ENCODE data around the gene CYB561D1. TPM values are rescaled to one million over a fixed set of nuclear protein-coding genes. Genes with fewer than 3 reads are reported as not detected.
A peak's percentile ranks its signal among the peaks of the same experiment; 100 is the strongest.

Gene CYB561D1
- total RNA-seq, 1 donor from 2014 or later: 5.3 TPM

- ATAC-seq (ENCODE audit: poor library complexity) (peak; percentile 71), DNase-seq (no peak)
- intact Hi-C loops (cut with DNase I): loop anchor here (10.0 kb wide), 1 partner anchor 76 kb away; no protein-coding TSS in a partner anchor
Observed at GRCh38 chr1:109521002-109521951, 27.4 kb downstream of the CYB561D1 start.

- no peak for ATAC-seq (ENCODE audit: poor library complexity)
- DNase-seq: no peak
- intact Hi-C loops (cut with DNase I): loop anchor here (10.0 kb wide), 1 partner anchor 77 kb away; no protein-coding TSS in a partner anchor
Observed at GRCh38 chr1:109522026-109522425, 28.1 kb downstream of the CYB561D1 start.

GRCh38 chr1:109523706-109524105, 29.8 kb downstream of the CYB561D1 start:
- intact Hi-C loops (cut with DNase I): loop anchor here (10.0 kb wide), 1 partner anchor 79 kb away; no protein-coding TSS in a partner anchor
- ATAC-seq (ENCODE audit: poor library complexity) (no peak), DNase-seq (no peak)

DNA sequence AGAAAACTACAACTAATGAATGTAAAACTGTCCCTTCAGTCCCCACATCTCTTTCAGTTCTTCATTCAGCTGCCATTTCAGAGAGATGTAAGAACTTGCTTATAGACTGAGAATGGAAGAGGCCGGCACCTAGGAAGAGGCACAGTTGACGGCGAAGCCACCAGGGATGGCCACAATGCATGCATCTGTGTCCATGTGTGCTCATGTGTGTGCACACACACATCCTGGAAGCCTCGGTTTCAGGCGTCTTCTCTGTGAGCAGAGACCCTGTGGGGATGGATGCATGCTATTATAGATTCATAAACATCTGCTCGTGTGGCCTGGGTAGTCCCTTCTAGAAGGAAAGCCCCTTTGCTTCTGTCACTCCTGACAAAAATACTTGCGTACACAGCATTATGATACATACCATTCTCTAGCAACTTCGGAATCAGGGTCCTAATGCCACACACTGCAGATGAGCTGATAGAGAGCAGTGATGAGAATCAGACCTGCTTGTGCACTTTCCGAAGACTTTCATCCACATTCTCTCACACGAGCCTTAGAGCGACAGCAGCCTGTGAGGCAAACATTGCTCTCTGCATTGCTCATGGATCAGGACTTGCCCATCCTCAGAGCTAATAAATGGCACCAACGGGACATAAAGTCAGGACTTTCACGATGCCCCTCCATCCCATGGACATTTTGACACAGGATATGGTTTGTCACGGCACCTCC, 33.4 kb downstream of the CYB561D1 start:
- ATAC-seq (ENCODE audit: poor library complexity) (no peak), DNase-seq (no peak)
- intact Hi-C loops (cut with DNase I): loop anchor here (10.0 kb wide), 1 partner anchor 82 kb away; no protein-coding TSS in a partner anchor

- intact Hi-C loops (cut with DNase I): loop anchor here (10.0 kb wide), 1 partner anchor 83 kb away; no protein-coding TSS in a partner anchor
- no peak for ATAC-seq (ENCODE audit: poor library complexity)
- no peak for DNase-seq
Observed at GRCh38 chr1:109527846-109528695, 34.2 kb downstream of the CYB561D1 start.

DNA sequence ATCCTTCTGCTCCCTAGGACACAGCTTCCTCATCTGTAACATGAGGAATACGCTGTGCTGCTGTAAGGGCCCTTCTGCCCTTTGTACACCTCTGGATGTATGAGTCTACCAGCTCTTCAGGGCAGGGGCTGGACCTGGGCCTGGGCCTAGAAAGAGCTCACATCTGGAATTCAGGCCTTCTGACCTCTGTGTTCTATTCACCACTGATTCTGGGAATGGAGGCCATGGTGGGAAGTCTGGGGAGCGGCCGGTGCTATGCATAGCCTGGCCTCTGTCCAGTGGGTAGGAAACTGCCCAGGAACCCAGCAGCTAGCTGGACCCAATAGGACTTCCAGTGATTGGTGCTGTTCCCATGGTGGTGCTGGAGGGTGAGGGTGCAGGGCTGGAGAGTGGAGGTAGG, 34.8 kb downstream of the CYB561D1 start:
- DNase-seq (no peak), ATAC-seq (ENCODE audit: poor library complexity) (no peak)
- intact Hi-C loops (cut with DNase I): loop anchor here (10.0 kb wide), 1 partner anchor 84 kb away; no protein-coding TSS in a partner anchor

- intact Hi-C loops (cut with DNase I): loop anchor here (10.0 kb wide), 2 partner anchors 85 to 255 kb away; no protein-coding TSS in a partner anchor
- no peak for ATAC-seq (ENCODE audit: poor library complexity)
- no peak for DNase-seq
Observed at GRCh38 chr1:109529881-109530456, 36.1 kb downstream of the CYB561D1 start.

- intact Hi-C loops (cut with DNase I): loop anchor here (10.0 kb wide), 1 partner anchor 256 kb away; no protein-coding TSS in a partner anchor
- ATAC-seq (ENCODE audit: poor library complexity) (no peak), DNase-seq (no peak)
Observed at GRCh38 chr1:109530457-109531087, 36.7 kb downstream of the CYB561D1 start.

DNA sequence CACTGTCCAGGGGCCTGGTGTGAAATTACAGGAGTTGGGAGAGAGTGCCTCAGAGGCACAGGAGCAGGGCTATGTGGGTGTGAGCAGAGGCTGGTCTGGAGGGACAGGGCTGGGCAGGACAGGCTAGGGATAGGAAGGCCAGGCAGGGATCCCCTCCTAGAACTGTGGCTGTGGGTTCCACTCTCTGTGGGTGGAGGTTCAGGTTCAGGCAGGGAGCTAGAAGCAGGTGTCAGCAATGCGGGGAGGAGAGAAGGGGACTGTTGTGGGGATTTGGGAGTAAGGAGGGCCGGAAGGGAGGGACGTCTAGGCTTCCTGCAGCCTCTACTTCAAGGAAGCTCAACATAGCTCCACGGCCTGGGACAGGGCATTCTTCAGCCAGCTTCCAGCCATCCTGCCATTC, 37.5 kb downstream of the CYB561D1 start:
- no peak for DNase-seq
- intact Hi-C loops (cut with DNase I): loop anchor here (10.0 kb wide), 1 partner anchor 257 kb away; no protein-coding TSS in a partner anchor

DNA sequence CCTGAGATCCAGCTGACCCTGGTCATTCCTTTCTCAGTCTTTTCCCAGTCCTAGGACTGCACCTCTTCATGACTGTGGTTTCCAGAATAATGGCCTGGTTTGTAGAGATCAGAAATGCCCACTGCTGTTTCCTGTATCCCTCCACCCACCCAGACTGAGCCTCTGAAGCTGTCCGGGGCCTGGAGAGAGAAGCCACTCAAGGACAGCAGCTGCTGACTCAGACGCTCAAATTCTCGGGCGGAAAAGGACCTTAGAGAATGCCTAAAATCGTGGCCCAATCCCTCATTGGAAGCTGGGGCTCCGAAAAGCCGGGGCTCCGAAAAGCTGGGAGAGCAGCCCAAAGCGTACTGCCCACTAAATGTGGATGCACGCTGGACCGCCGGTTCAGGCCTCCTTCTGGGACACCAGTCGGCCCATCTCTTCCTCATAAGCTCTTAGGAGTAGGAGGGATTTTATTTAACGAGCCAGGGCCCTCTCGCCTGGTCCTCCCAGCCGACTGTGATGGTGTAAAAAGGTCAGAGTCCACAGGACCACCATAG, 38.0 kb downstream of the CYB561D1 start:
- ATAC-seq (ENCODE audit: poor library complexity) (no peak), DNase-seq (no peak)
- intact Hi-C loops (cut with DNase I): loop anchor here (2.0 to 10.0 kb wide), 2 partner anchors 41 to 257 kb away; no protein-coding TSS in a partner anchor

More for the DNA sequence above, 37.5 kb downstream of the CYB561D1 start:
- no peak for ATAC-seq (ENCODE audit: poor library complexity)

DNA sequence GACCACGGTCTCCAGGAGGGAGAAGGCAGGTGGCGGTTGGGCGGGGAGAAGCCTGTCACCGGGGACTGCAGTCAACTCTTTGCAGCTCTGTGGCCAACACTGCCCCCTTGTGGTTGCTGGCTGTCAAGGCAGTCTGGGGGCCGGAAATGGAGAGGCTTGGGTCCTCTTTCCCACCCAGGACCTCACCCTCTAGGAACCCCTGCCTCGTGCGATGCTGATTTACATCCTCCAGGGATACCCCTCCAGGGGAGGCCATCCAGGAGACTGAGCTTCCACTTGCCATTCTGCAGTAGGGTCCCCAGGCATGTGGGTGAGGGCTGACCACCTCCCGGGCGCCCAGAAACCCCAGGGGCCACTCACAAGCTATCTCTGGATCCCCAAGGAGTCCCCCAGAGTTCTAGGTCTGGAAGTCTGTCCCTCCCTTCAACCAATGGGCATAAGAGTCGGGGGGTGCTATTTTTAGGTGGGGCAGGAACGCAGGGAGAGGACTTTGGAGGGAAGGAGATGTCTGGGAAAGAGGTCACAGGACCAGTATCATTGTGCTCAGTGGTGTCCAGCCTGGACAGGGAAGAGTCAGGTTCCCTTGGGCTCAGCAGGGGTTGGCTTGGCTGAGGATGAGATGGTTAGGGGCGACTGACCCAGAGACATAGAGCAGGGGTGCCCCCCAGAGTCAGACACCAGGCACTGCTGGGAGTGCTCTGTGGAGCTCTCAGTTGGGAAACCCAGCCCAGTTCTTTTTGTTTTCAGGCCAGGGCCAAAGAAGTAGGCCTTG, 38.7 kb downstream of the CYB561D1 start:
- DNase-seq (peak; percentile 89), ATAC-seq (ENCODE audit: poor library complexity) (peak; percentile 80)
- intact Hi-C loops (cut with DNase I): loop anchor here (2.0 to 10.0 kb wide), 2 partner anchors 42 to 258 kb away; no protein-coding TSS in a partner anchor

DNA sequence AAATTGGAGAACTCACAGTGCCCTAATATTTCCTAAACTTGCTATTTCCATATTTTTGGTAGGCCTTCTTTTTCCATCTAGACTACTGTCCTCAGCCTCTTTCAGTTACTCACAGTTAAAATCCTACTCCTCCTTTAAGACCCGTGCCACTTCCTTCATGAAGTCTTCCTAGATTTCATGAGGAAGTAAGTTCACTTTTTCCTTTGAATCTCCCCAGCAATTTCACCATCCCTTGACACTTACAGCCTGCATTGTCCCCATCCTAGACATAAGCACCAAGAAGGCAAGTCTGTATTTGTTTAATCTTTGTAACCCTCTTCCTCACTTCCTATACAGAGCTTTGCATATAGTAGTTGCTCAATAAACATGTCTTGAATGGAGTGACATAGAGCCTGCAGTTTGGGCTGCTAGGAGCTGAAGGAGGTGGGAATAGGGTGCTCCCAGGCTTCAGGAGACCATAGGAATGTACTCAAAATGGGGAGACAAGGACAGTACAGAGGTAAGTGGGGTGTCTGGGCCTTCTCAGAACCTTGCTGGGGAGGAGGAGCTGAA, 40.5 kb downstream of the CYB561D1 start:
- intact Hi-C loops (cut with DNase I): loop anchor here (10.0 kb wide), 1 partner anchor 260 kb away; no protein-coding TSS in a partner anchor
- DNase-seq (no peak), ATAC-seq (ENCODE audit: poor library complexity) (no peak)

DNA sequence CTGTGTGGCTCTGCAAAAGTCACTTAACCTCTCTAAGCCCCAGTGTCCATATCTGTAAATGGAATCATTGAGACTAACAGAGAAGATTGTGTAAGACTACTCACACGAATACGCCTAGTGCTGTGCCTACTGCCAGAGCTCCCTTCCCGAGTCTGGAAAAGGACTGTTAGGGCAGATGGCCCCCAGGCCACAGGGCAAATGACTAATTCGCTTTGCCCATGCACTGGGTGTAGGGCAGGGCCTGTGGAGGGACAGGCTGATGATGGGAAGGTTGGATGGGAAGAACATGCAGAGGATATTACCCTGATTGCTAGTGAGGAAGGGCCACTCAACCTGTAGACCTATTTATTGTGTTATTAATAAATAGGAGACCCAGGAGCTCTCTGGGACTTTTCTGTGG, 41.6 kb downstream of the CYB561D1 start:
- intact Hi-C loops (cut with DNase I): loop anchor here (10.0 kb wide), 1 partner anchor 261 kb away; no protein-coding TSS in a partner anchor
- ATAC-seq (ENCODE audit: poor library complexity) (no peak), DNase-seq (no peak)

- peak; percentile 79 for ATAC-seq (ENCODE audit: poor library complexity)
- intact Hi-C loops (cut with DNase I): loop anchor here (10.0 kb wide), 1 partner anchor 261 kb away; no protein-coding TSS in a partner anchor
- DNase-seq: peak; percentile 64
Observed at GRCh38 chr1:109535971-109536491, 42.1 kb downstream of the CYB561D1 start.

GRCh38 chr1:109537450-109538178, 43.7 kb downstream of the CYB561D1 start:
- ATAC-seq (ENCODE audit: poor library complexity) (no peak), DNase-seq (no peak)
- intact Hi-C loops (cut with DNase I): loop anchor here (10.0 kb wide), 1 partner anchor 263 kb away; no protein-coding TSS in a partner anchor

Data from Right ventricle myocardium superior (tissue), 1 donor.